BLaER1 treated with 17β-estradiol and CSF1 and Interleukin-3, amounts not matched to agents 10 nM and 100 nM (cell line): ENCODE measurements around the gene FAM50A.

Experiments used
- H3K27ac ChIP-seq, 11 experiments: shearing (Covaris generic); formaldehyde crosslinking; 2 replicates each; pipeline ENCODE4 v1.8.1; 2022
- H3K27me3 ChIP-seq, 11 experiments: shearing (Covaris generic); formaldehyde crosslinking; 2 replicates each; pipeline ENCODE4 v1.8.1; 2022
- H3K36me3 ChIP-seq, 11 experiments: shearing (Covaris generic); formaldehyde crosslinking; 2 replicates each; pipeline ENCODE4 v1.8.1; 2022
- H3K4me1 ChIP-seq, 10 experiments: shearing (Covaris generic); formaldehyde crosslinking; 2 replicates each; pipeline ENCODE4 v1.8.1; 2022
- H3K4me2 ChIP-seq, 11 experiments: shearing (Covaris generic); formaldehyde crosslinking; 2 replicates each; pipeline ENCODE4 v1.8.1; 2022
- H3K4me3 ChIP-seq, 10 experiments: shearing (Covaris generic); formaldehyde crosslinking; 2 replicates each; pipeline ENCODE4 v1.8.1; 2022
- H3K9ac ChIP-seq, 11 experiments: shearing (Covaris generic); formaldehyde crosslinking; 2 replicates each; pipeline ENCODE4 v1.8.1; 2022
- H3K9me3 ChIP-seq, 11 experiments: shearing (Covaris generic); formaldehyde crosslinking; replicated peaks in 1 of 11; 2 replicates each; pipeline ENCODE4 v1.8.1; 2022
- H4K20me1 ChIP-seq, 11 experiments: shearing (Covaris generic); formaldehyde crosslinking; 2 replicates each; pipeline ENCODE4 v1.8.1; 2022
- Cebpa-rat ChIP-seq, 11 experiments: shearing (Covaris generic); IDR thresholded peaks; 2 replicates each; pipeline ENCODE4 v1.8.1; 2022

The FAM50A gene

GRCh38 chrX:154478728-154479622, 35.0 kb downstream of the FAM50A start, which contains the start of gene LAGE3:
LAGE3 (minus strand) TSS chrX:154479281; CDS start chrX:154478915, 366 bp downstream.
- H3K27me3 ChIP-seq: peaks cover 34 to 73% (median 62%) of the 10 kb centered on the region in 11 experiments
- peaks cover 31 to 55% (median 39%) of the 10 kb centered on the region in 10 experiments for H3K4me1 ChIP-seq
- peak within 1 kb of the TSS; percentile 49 to 91 (median 78) for H3K4me2 ChIP-seq
- peaks cover 0 to 8% (median 0%) of the 10 kb centered on the region in 11 experiments; a peak in 2 of 22 replicates for H3K9me3 ChIP-seq
- peaks cover 0 to 13% (median 4%) of the 10 kb centered on the region in 11 experiments; a peak in 7 of 22 replicates for H3K36me3 ChIP-seq
- peaks cover 0 to 27% (median 14%) of the 10 kb centered on the region in 11 experiments; a peak in 13 of 22 replicates for H4K20me1 ChIP-seq
- H3K4me3 ChIP-seq: peak within 1 kb of the TSS; percentile 45 to 73 (median 62)
- peak within 1 kb of the TSS; percentile 60 to 81 (median 77) for H3K9ac ChIP-seq
- H3K27ac ChIP-seq: peak within 1 kb of the TSS; percentile 40 to 89 (median 84)
- TF ChIP-seq Cebpa-rat (IDR thresholded peaks at IDR 0.05): no peak

- TF ChIP-seq Cebpa-rat (IDR thresholded peaks at IDR 0.05): no peak
- Histone ChIP-seq H3K9me3 (peaks cover 0 to 13% (median 5%) of the 10 kb centered on the region in 11 experiments; a peak in 8 of 22 replicates), H3K36me3 (peaks cover 0 to 20% (median 11%) of the 10 kb centered on the region in 11 experiments; a peak in 12 of 22 replicates), H3K27me3 (peaks cover 42 to 81% (median 67%) of the 10 kb centered on the region in 11 experiments), H3K4me1 (peaks cover 44 to 72% (median 57%) of the 10 kb centered on the region in 10 experiments), H4K20me1 (peaks cover 0 to 35% (median 21%) of the 10 kb centered on the region in 11 experiments; a peak in 12 of 22 replicates), H3K9ac (no peak overlapping the region), H3K27ac (no peak overlapping the region), H3K4me2 (no peak overlapping the region), H3K4me3 (no peak overlapping the region)
Measured at GRCh38 chrX:154481195-154481594, 37.3 kb downstream of the FAM50A start.

GRCh38 chrX:154481911-154482601, 38.1 kb downstream of the FAM50A start:
- Histone ChIP-seq H3K36me3 (peaks cover 0 to 20% (median 11%) of the 10 kb centered on the region in 11 experiments; a peak in 12 of 22 replicates), H4K20me1 (peaks cover 0 to 35% (median 21%) of the 10 kb centered on the region in 11 experiments; a peak in 12 of 22 replicates), H3K4me2 (peak overlapping the region in 7 of 11 experiments; percentile 70 to 88 (median 80); a peak in 9 of 22 replicates), H3K27ac (0 out of 22 replicates have a peak overlapping the region, but pooled peaks of 1 of the 11 experiments have one; percentile 24), H3K27me3 (peaks cover 42 to 74% (median 59%) of the 10 kb centered on the region in 11 experiments), H3K9me3 (peaks cover 0 to 19% (median 9%) of the 10 kb centered on the region in 11 experiments; a peak in 11 of 22 replicates), H3K4me3 (no peak overlapping the region), H3K9ac (peak overlapping the region in 2 of 11 experiments; percentile 8 to 30; a peak in 1 of 22 replicates), H3K4me1 (peaks cover 46 to 68% (median 58%) of the 10 kb centered on the region in 10 experiments)
- TF ChIP-seq Cebpa-rat (IDR thresholded peaks at IDR 0.05): no peak

GRCh38 chrX:154482786-154483185, 38.8 kb downstream of the FAM50A start:
- Histone ChIP-seq H3K27ac (0 out of 22 replicates have a peak overlapping the region, but pooled peaks of 1 of the 11 experiments have one; percentile 24), H3K9ac (peak overlapping the region in 3 of 11 experiments; percentile 30 to 44 (median 41); a peak in 3 of 22 replicates), H3K36me3 (peaks cover 0 to 20% (median 11%) of the 10 kb centered on the region in 11 experiments; a peak in 13 of 22 replicates), H3K4me3 (no peak overlapping the region), H3K9me3 (peaks cover 0 to 26% (median 13%) of the 10 kb centered on the region in 11 experiments; a peak in 13 of 22 replicates), H3K4me2 (peak overlapping the region; percentile 70 to 89 (median 81)), H3K4me1 (peaks cover 50 to 69% (median 62%) of the 10 kb centered on the region in 10 experiments), H4K20me1 (peaks cover 0 to 38% (median 18%) of the 10 kb centered on the region in 11 experiments; a peak in 10 of 22 replicates), H3K27me3 (peaks cover 42 to 67% (median 54%) of the 10 kb centered on the region in 11 experiments)
- no peak for TF ChIP-seq Cebpa-rat (IDR thresholded peaks at IDR 0.05)

GRCh38 chrX:154483325-154483724, 39.4 kb downstream of the FAM50A start:
- Histone ChIP-seq H3K4me1 (peaks cover 51 to 64% (median 59%) of the 10 kb centered on the region in 10 experiments), H4K20me1 (peaks cover 0 to 36% (median 14%) of the 10 kb centered on the region in 11 experiments; a peak in 10 of 22 replicates), H3K27ac (0 out of 22 replicates have a peak overlapping the region, but pooled peaks of 1 of the 11 experiments have one; percentile 24), H3K9me3 (peaks cover 0 to 31% (median 18%) of the 10 kb centered on the region in 11 experiments; a peak in 13 of 22 replicates), H3K4me2 (peak overlapping the region; percentile 70 to 89 (median 81)), H3K4me3 (no peak overlapping the region), H3K27me3 (peaks cover 42 to 64% (median 52%) of the 10 kb centered on the region in 11 experiments), H3K36me3 (peaks cover 0 to 26% (median 16%) of the 10 kb centered on the region in 11 experiments; a peak in 14 of 22 replicates), H3K9ac (peak overlapping the region in 3 of 11 experiments; percentile 30 to 44 (median 41); a peak in 2 of 22 replicates)
- no peak for TF ChIP-seq Cebpa-rat (IDR thresholded peaks at IDR 0.05)

- Histone ChIP-seq H3K27ac (peak overlapping the region in 10 of 11 experiments; percentile 24 to 88 (median 57); a peak in 15 of 22 replicates), H3K27me3 (peaks cover 42 to 62% (median 51%) of the 10 kb centered on the region in 11 experiments)
Measured at GRCh38 chrX:154484255-154485149, 40.6 kb downstream of the FAM50A start.

More at GRCh38 chrX:154484255-154485149, 40.6 kb downstream of the FAM50A start:
- H3K4me3 ChIP-seq: peak overlapping the region in 9 of 10 experiments; percentile 71 to 84 (median 77); a peak in 16 of 20 replicates
- peak overlapping the region; percentile 70 to 89 (median 81) for H3K4me2 ChIP-seq
- H3K9me3 ChIP-seq: peaks cover 0 to 38% (median 23%) of the 10 kb centered on the region in 11 experiments; a peak in 14 of 22 replicates
- peaks cover 0 to 43% (median 14%) of the 10 kb centered on the region in 11 experiments; a peak in 11 of 22 replicates for H4K20me1 ChIP-seq
- no peak for TF ChIP-seq Cebpa-rat (IDR thresholded peaks at IDR 0.05)
- peaks cover 0 to 31% (median 16%) of the 10 kb centered on the region in 11 experiments; a peak in 14 of 22 replicates for H3K36me3 ChIP-seq
- H3K4me1 ChIP-seq: peaks cover 60 to 72% (median 67%) of the 10 kb centered on the region in 10 experiments
- peak overlapping the region; percentile 73 to 91 (median 84); a peak in 19 of 22 replicates for H3K9ac ChIP-seq
